Measurements from ENCODE around the gene SUMO3. TPM values are rescaled to one million over a fixed set of nuclear protein-coding genes. Genes with fewer than 3 reads are reported as not detected.

Gene SUMO3
- total and polyA plus RNA-seq, 2 experiments from 2014 or later, result 90.8 to 103 TPM

DNA sequence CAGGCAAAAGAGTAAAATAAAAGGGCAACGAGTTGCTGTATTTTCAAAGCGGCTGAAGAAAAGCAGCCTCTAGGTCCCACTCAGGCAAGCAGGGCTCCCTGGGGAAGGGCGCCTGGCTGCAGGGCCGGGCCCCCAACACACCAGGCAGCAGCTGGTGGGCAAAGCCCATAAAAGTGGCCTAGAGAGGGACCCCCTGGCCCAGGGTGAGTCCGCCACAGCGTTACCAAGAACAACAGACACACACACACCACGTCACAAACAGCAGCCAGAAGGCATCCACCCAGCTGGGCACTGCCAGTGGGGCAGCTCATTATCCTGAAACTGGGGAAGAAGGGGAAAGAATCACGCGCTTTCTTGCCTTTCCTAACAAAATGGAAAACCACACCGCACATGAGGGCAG is 4.7 kb downstream of the SUMO3 start:
- TF ChIP-seq, protein P1, sequence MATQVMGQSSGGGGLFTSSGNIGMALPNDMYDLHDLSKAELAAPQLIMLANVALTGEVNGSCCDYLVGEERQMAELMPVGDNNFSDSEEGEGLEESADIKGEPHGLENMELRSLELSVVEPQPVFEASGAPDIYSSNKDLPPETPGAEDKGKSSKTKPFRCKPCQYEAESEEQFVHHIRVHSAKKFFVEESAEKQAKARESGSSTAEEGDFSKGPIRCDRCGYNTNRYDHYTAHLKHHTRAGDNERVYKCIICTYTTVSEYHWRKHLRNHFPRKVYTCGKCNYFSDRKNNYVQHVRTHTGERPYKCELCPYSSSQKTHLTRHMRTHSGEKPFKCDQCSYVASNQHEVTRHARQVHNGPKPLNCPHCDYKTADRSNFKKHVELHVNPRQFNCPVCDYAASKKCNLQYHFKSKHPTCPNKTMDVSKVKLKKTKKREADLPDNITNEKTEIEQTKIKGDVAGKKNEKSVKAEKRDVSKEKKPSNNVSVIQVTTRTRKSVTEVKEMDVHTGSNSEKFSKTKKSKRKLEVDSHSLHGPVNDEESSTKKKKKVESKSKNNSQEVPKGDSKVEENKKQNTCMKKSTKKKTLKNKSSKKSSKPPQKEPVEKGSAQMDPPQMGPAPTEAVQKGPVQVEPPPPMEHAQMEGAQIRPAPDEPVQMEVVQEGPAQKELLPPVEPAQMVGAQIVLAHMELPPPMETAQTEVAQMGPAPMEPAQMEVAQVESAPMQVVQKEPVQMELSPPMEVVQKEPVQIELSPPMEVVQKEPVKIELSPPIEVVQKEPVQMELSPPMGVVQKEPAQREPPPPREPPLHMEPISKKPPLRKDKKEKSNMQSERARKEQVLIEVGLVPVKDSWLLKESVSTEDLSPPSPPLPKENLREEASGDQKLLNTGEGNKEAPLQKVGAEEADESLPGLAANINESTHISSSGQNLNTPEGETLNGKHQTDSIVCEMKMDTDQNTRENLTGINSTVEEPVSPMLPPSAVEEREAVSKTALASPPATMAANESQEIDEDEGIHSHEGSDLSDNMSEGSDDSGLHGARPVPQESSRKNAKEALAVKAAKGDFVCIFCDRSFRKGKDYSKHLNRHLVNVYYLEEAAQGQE (IDR thresholded peaks at IDR 0.05; ENCODE audit: unreplicated experiment), result no peak
- no peak for TF ChIP-seq JUNB (IDR thresholded peaks at IDR 0.05; ENCODE audit: unreplicated experiment)
- TF ChIP-seq EZH2phosphoT487 (IDR thresholded peaks at IDR 0.05; ENCODE audit: unreplicated experiment), result no peak
- Histone ChIP-seq H3K36me3 (ENCODE audit: insufficient read depth) (peaks cover 7% of the 10 kb centered on the region; the same call in 1 of the 2 replicates), H3K4me3 (no peak overlapping the region), H3K9me2 (ENCODE audit: insufficient read depth) (no peaks in the 10 kb centered on the region), H3K79me2 (replicated peaks; ENCODE audit: insufficient read depth) (peaks cover 59% of the 10 kb centered on the region), H2AFZ (no peak overlapping the region), H3K27ac (ENCODE audit: low read depth) (no peak overlapping the region), H3F3A (replicated peaks; ENCODE audit: low read depth) (no peaks in the 10 kb centered on the region), H3K4me2 (no peak overlapping the region), H3K4me1 (ENCODE audit: insufficient read depth) (0 out of 2 replicates have a peak, but pooled peaks cover 4% of the 10 kb centered on the region), H4K20me1 (replicated peaks; ENCODE audit: insufficient read depth) (peaks cover 20% of the 10 kb centered on the region), H3K27me3 (ENCODE audit: insufficient read depth) (no peaks in the 10 kb centered on the region)
- ATAC-seq (no peak), DNase-seq (ENCODE audit: low spot score) (no peak)
- peaks cover 27% of the 10 kb centered on the region for H3K36me3 Mint-ChIP-seq (ENCODE audit: low read depth)
- peaks cover 10% of the 10 kb centered on the region for H3K4me1 Mint-ChIP-seq
- H3K27ac Mint-ChIP-seq, result no peak overlapping the region
- H3K27me3 Mint-ChIP-seq (ENCODE audit: insufficient read depth, low read depth, poor library complexity), result peaks cover 12% of the 10 kb centered on the region
- H3K9me3 Mint-ChIP-seq, result no peaks in the 10 kb centered on the region; the same call in 2 of the 3 replicates
- H3K4me3 Mint-ChIP-seq, result no peak overlapping the region

DNA sequence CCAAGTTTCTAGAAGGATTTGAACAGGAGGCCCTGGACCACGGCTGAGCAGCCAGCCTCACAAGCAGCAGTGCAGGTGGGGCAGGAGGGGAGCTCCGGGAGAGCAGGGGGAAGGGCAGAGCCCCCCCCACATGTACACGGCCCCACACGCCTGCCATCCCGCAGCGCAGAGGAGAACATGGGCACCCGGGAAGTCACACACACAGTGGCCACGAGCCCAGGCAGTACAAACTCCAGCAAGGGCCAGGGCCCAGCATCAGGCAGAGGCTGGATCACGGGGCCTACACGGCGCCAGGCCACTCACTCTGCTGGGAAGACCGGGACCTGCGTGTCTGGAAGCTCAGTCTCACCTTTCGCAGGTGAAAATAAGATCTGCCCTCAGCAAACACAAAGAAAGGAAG is 5.2 kb downstream of the SUMO3 start:
- Histone ChIP-seq H3K4me1 (ENCODE audit: insufficient read depth) (0 out of 2 replicates have a peak, but pooled peaks cover 4% of the 10 kb centered on the region), H3F3A (replicated peaks; ENCODE audit: low read depth) (no peaks in the 10 kb centered on the region), H3K79me2 (replicated peaks; ENCODE audit: insufficient read depth) (peaks cover 59% of the 10 kb centered on the region), H3K4me2 (no peak overlapping the region), H3K27ac (ENCODE audit: low read depth) (0 out of 2 replicates have a peak overlapping the region, but pooled peaks have one; percentile 55), H3K4me3 (no peak overlapping the region), H3K9me2 (ENCODE audit: insufficient read depth) (no peaks in the 10 kb centered on the region), H3K27me3 (ENCODE audit: insufficient read depth) (no peaks in the 10 kb centered on the region), H3K36me3 (ENCODE audit: insufficient read depth) (peaks cover 7% of the 10 kb centered on the region; the same call in 1 of the 2 replicates), H2AFZ (no peak overlapping the region), H4K20me1 (replicated peaks; ENCODE audit: insufficient read depth) (peaks cover 20% of the 10 kb centered on the region)
- Mint-ChIP-seq H3K9me3 (no peaks in the 10 kb centered on the region; the same call in 2 of the 3 replicates), H3K36me3 (ENCODE audit: low read depth) (peaks cover 27% of the 10 kb centered on the region), H3K27me3 (ENCODE audit: insufficient read depth, low read depth, poor library complexity) (peaks cover 12% of the 10 kb centered on the region), H3K27ac (no peak overlapping the region), H3K4me3 (no peak overlapping the region), H3K4me1 (peaks cover 10% of the 10 kb centered on the region)
- no peak for DNase-seq (ENCODE audit: low spot score)
- ATAC-seq, result no peak
- no peak for TF ChIP-seq STAT1 (IDR thresholded peaks at IDR 0.05; ENCODE audit: unreplicated experiment)

DNA sequence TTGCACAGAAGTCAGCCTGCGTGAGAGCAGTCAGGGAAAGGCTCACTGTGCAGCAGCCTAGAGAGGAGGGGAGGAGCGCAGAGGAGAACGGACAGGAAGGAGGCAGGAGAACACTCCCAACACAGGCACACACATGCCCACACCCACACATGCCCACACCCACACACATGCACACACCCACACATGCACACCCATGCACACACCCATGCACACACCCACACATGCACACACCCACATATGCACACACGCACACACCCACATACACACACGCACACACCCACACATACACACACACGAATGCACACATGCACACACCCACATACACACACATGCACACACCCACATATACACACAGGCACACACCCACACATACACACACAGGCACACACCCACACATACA is 7.1 kb downstream of the SUMO3 start:
- H4K20me1 ChIP-seq (replicated peaks; ENCODE audit: insufficient read depth), result peaks cover 11% of the 10 kb centered on the region
- Mint-ChIP-seq H3K4me3 (no peak overlapping the region), H3K9me3 (no peaks in the 10 kb centered on the region; the same call in 2 of the 3 replicates), H3K36me3 (ENCODE audit: low read depth) (peaks cover 39% of the 10 kb centered on the region), H3K4me1 (peaks cover 5% of the 10 kb centered on the region), H3K27ac (no peak overlapping the region; the same call in 1 of the 2 replicates), H3K27me3 (ENCODE audit: insufficient read depth, low read depth, poor library complexity) (peaks cover 9% of the 10 kb centered on the region)
- H3K9me2 ChIP-seq (ENCODE audit: insufficient read depth), result no peaks in the 10 kb centered on the region
- DNase-seq (ENCODE audit: low spot score) (no peak), ATAC-seq (no peak)
- no peak overlapping the region for H3K4me2 ChIP-seq
- no peaks in the 10 kb centered on the region for H3K4me1 ChIP-seq (ENCODE audit: insufficient read depth)
- H3K36me3 ChIP-seq (ENCODE audit: insufficient read depth), result peaks cover 10% of the 10 kb centered on the region; the same call in 1 of the 2 replicates
- H3K4me3 ChIP-seq, result no peak overlapping the region
- H3F3A ChIP-seq (replicated peaks; ENCODE audit: low read depth), result 0 out of 2 replicates have a peak, but pooled peaks cover 2% of the 10 kb centered on the region
- H3K27ac ChIP-seq (ENCODE audit: low read depth), result no peak overlapping the region
- peaks cover 49% of the 10 kb centered on the region for H3K79me2 ChIP-seq (replicated peaks; ENCODE audit: insufficient read depth)
- H3K27me3 ChIP-seq (ENCODE audit: insufficient read depth), result no peaks in the 10 kb centered on the region
- TF ChIP-seq, protein P2, sequence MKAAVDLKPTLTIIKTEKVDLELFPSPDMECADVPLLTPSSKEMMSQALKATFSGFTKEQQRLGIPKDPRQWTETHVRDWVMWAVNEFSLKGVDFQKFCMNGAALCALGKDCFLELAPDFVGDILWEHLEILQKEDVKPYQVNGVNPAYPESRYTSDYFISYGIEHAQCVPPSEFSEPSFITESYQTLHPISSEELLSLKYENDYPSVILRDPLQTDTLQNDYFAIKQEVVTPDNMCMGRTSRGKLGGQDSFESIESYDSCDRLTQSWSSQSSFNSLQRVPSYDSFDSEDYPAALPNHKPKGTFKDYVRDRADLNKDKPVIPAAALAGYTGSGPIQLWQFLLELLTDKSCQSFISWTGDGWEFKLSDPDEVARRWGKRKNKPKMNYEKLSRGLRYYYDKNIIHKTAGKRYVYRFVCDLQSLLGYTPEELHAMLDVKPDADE (IDR thresholded peaks at IDR 0.05), result no peak
- no peak overlapping the region for H2AFZ ChIP-seq
